H9 (cell line): ENCODE data around the gene RSPRY1. TPM values are rescaled to one million over a fixed set of nuclear protein-coding genes. Genes with fewer than 3 reads are reported as not detected.

Source experiments
- DNase-seq: peaks from one replicate; pipeline ENCODE4 v3.0.0-alpha.2; 2017
- H2AFZ ChIP-seq: one replicate; pipeline ENCODE4 v1.6.1; 2013; ENCODE audit warnings: mild to moderate bottlenecking, low read length, control low read depth, moderate library complexity
- H2AK5ac ChIP-seq: 2 replicates; pipeline ENCODE4 v1.6.1; 2013; ENCODE audit warnings: low read length, control low read depth, mixed read lengths; ENCODE audit not compliant: insufficient read length
- H2BK120ac ChIP-seq: one replicate; pipeline ENCODE4 v1.6.1; 2013; ENCODE audit warnings: low read depth, mild to moderate bottlenecking, low read length, control low read depth, inconsistent platforms; ENCODE audit not compliant: poor library complexity, severe bottlenecking
- H2BK12ac ChIP-seq: 2 replicates; pipeline ENCODE4 v1.6.1; 2013; ENCODE audit warnings: low read length, control low read depth, mixed read lengths, low read depth; ENCODE audit not compliant: insufficient read length
- H2BK15ac ChIP-seq: 2 replicates; pipeline ENCODE4 v1.6.1; 2013; ENCODE audit warnings: low read depth, low read length, control low read depth
- H2BK20ac ChIP-seq: one replicate; pipeline ENCODE4 v1.6.1; 2013; ENCODE audit warnings: low read depth, mild to moderate bottlenecking, low read length, control low read depth, inconsistent platforms; ENCODE audit not compliant: poor library complexity, severe bottlenecking
- H2BK5ac ChIP-seq: 2 replicates; pipeline ENCODE4 v1.6.1; 2013; ENCODE audit warnings: low read length, control low read depth, mixed read lengths; ENCODE audit not compliant: insufficient read length
- H3K14ac ChIP-seq: 2 replicates; pipeline ENCODE4 v1.6.1; 2013; ENCODE audit warnings: low read length, control low read depth; ENCODE audit not compliant: insufficient read depth
- H3K18ac ChIP-seq: 2 replicates; pipeline ENCODE4 v1.6.1; 2013; ENCODE audit warnings: low read depth, mild to moderate bottlenecking, mixed read lengths, low read length, control low read depth; ENCODE audit not compliant: insufficient read length
- H3K23ac ChIP-seq: 2 replicates; pipeline ENCODE4 v1.6.1; 2013; ENCODE audit warnings: low read length, control low read depth, mixed read lengths, low read depth; ENCODE audit not compliant: insufficient read length
- H3K23me2 ChIP-seq: 2 replicates; pipeline ENCODE4 v1.6.1; 2013; ENCODE audit warnings: low read depth, mild to moderate bottlenecking, mixed read lengths, low read length, control low read depth; ENCODE audit not compliant: insufficient read length, poor library complexity, severe bottlenecking
- H3K27ac ChIP-seq: 2 replicates; pipeline ENCODE4 v1.5.1; 2013; ENCODE audit warnings: low read length, control low read depth, mixed read lengths, low read depth; ENCODE audit not compliant: insufficient read length
- H3K27me3 ChIP-seq: 2 replicates; pipeline ENCODE4 v1.6.1; 2013; ENCODE audit warnings: low read length, control low read depth, inconsistent platforms; ENCODE audit not compliant: insufficient read depth
- H3K4ac ChIP-seq: 2 replicates; pipeline ENCODE4 v1.6.1; 2013; ENCODE audit warnings: low read depth, mild to moderate bottlenecking, control low read depth, inconsistent platforms, low read length, moderate library complexity
- H3K4me1 ChIP-seq: 2 replicates; pipeline ENCODE4 v1.6.1; 2013; ENCODE audit warnings: low read length, control low read depth, inconsistent platforms; ENCODE audit not compliant: insufficient read depth
- H3K4me2 ChIP-seq: 2 replicates; pipeline ENCODE4 v1.6.1; 2013; ENCODE audit warnings: low read length, control low read depth, mixed read lengths; ENCODE audit not compliant: insufficient read length, insufficient read depth
- H3K56ac ChIP-seq: 2 replicates; pipeline ENCODE4 v1.6.1; 2013; ENCODE audit warnings: low read depth, mild to moderate bottlenecking, mixed read lengths, low read length, control low read depth; ENCODE audit not compliant: insufficient read length
- H3K79me1 ChIP-seq: 2 replicates; pipeline ENCODE4 v1.6.1; 2013; ENCODE audit warnings: low read depth, mild to moderate bottlenecking, moderate library complexity, low read length, control low read depth, inconsistent platforms; ENCODE audit not compliant: insufficient read depth, poor library complexity, severe bottlenecking
- H3K79me2 ChIP-seq: 2 replicates; pipeline ENCODE4 v1.6.1; 2013; ENCODE audit warnings: low read length, control low read depth, inconsistent platforms; ENCODE audit not compliant: insufficient read depth
- H3K9ac ChIP-seq: 2 replicates; pipeline ENCODE4 v1.6.1; 2013; ENCODE audit warnings: low read length, control low read depth, mixed read lengths; ENCODE audit not compliant: insufficient read length; ENCODE audit errors: extremely low read depth
- H3K9me3 ChIP-seq: one replicate; pipeline ENCODE4 v1.6.1; 2013; ENCODE audit warnings: low read depth, low read length, inconsistent platforms; ENCODE audit not compliant: control insufficient read depth
- H3T11ph ChIP-seq: one replicate; pipeline ENCODE4 v1.6.1; 2013; ENCODE audit warnings: mild to moderate bottlenecking, low read length, control low read depth, inconsistent platforms
- H4K20me1 ChIP-seq: one replicate; pipeline ENCODE4 v1.6.1; 2013; ENCODE audit not compliant: control insufficient read depth, insufficient read length, insufficient read depth
- H4K5ac ChIP-seq: 2 replicates; pipeline ENCODE4 v1.6.1; 2013; ENCODE audit warnings: low read depth, mild to moderate bottlenecking, mixed read lengths, low read length, control low read depth; ENCODE audit not compliant: insufficient read length
- H4K8ac ChIP-seq: replicated peaks from 2 replicates; pipeline ENCODE4 v1.6.1; 2013; ENCODE audit warnings: low read length, control low read depth, mixed read lengths, low read depth; ENCODE audit not compliant: insufficient read length
- H4K91ac ChIP-seq: 2 replicates; pipeline ENCODE4 v1.6.1; 2013; ENCODE audit warnings: low read depth, mild to moderate bottlenecking, moderate library complexity, mixed read lengths, low read length, control low read depth; ENCODE audit not compliant: insufficient read length
- H3K27ac Mint-ChIP-seq, 3 experiments: 2 replicates in 2 of 3; 3 replicates in 1 of 3; pipeline ENCODE4 v1.8.0; 2020 to 2021; ENCODE audit warnings: mixed read lengths in 3 of 3, mild to moderate bottlenecking in 1 of 3, moderate library complexity in 1 of 3
- H3K27me3 Mint-ChIP-seq: 2 replicates; pipeline ENCODE4 v1.8.0; 2021; ENCODE audit warnings: low read depth, mild to moderate bottlenecking, moderate library complexity, mixed read lengths
- H3K36me3 Mint-ChIP-seq, 3 experiments: 2 replicates in 2 of 3; 3 replicates in 1 of 3; pipeline ENCODE4 v1.8.0; 2020 to 2021; ENCODE audit warnings: low read depth in 3 of 3, mixed read lengths in 3 of 3; ENCODE audit not compliant: insufficient read depth in 1 of 3
- H3K4me1 Mint-ChIP-seq, 2 experiments: 2 replicates each; pipeline ENCODE4 v1.8.0; 2020; ENCODE audit warnings: mixed read lengths in 2 of 2
- H3K4me3 Mint-ChIP-seq, 2 experiments: 2 replicates in 1 of 2; 3 replicates in 1 of 2; pipeline ENCODE4 v1.8.0; 2020 to 2021; ENCODE audit warnings: mild to moderate bottlenecking in 2 of 2, mixed read lengths in 2 of 2, moderate library complexity in 1 of 2
- H3K9me3 Mint-ChIP-seq, 2 experiments: 2 replicates in 1 of 2; 3 replicates in 1 of 2; pipeline ENCODE4 v1.8.0; 2020; ENCODE audit warnings: mild to moderate bottlenecking in 2 of 2, mixed read lengths in 2 of 2, moderate library complexity in 1 of 2
- WGBS: extraction: QIAGEN DNeasy Blood & Tissue Kit; methylation state at CpG from one replicate; pipeline ENCODE4 v1.1.7; 2013; ENCODE audit warnings: missing lambda C conversion rate, low lambda C conversion rate, mixed read lengths; ENCODE audit not compliant: insufficient read length; ENCODE audit errors: extremely low coverage; 5-methylcytosine and 5-hydroxymethylcytosine counted together
- total RNA-seq: library from RNA; stranded (reverse); gene quantifications from 2 replicates; pipeline ENCODE4 v1.2.1, GENCODE V29; 2021
- TF ChIP-seq, protein P1 (sequence below): fragments of 200-600 bp; sonication (generic); conservative IDR thresholded peaks from 3 replicates; pipeline ENCODE4 v1.8.0; 2021; ENCODE audit warnings: antibody characterized with exemption, mild to moderate bottlenecking

RSPRY1 gene
- total RNA-seq, 1 experiment from 2014 or later = 36.1 TPM

GRCh38 chr16:57278494-57278893, 92.4 kb downstream of the RSPRY1 start:
- Mint-ChIP-seq H3K27me3 (peaks cover 30% of the 10 kb centered on the region), H3K36me3 (no peaks in the 10 kb centered on the region), H3K27ac (no peak overlapping the region; a peak in 1 of 7 replicates), H3K4me3 (no peak overlapping the region), H3K4me1 (peaks cover 15 to 19% of the 10 kb centered on the region in 2 experiments), H3K9me3 (no peaks in the 10 kb centered on the region)
- H2BK20ac ChIP-seq = no peak overlapping the region
- no peak overlapping the region for H4K5ac ChIP-seq
- H4K91ac ChIP-seq = no peak overlapping the region
- H2BK12ac ChIP-seq = no peak overlapping the region
- H4K20me1 ChIP-seq = no peaks in the 10 kb centered on the region
- no peak overlapping the region for H4K8ac ChIP-seq
- H3K9ac ChIP-seq = no peak overlapping the region
- no peak overlapping the region for H3K23ac ChIP-seq
- no peak overlapping the region for H3K56ac ChIP-seq
- H3K27ac ChIP-seq = no peak overlapping the region
- H3K18ac ChIP-seq = no peak overlapping the region
- H3K14ac ChIP-seq = no peak overlapping the region
- no peaks in the 10 kb centered on the region for H3K9me3 ChIP-seq
- no peaks in the 10 kb centered on the region for H3K23me2 ChIP-seq
- DNase-seq = no peak
- H3K4me2 ChIP-seq = no peak overlapping the region
- peaks cover 4% of the 10 kb centered on the region; the same call in 1 of the 2 replicates for H3K4me1 ChIP-seq
- H2BK5ac ChIP-seq = no peak overlapping the region
- TF ChIP-seq, protein P1, sequence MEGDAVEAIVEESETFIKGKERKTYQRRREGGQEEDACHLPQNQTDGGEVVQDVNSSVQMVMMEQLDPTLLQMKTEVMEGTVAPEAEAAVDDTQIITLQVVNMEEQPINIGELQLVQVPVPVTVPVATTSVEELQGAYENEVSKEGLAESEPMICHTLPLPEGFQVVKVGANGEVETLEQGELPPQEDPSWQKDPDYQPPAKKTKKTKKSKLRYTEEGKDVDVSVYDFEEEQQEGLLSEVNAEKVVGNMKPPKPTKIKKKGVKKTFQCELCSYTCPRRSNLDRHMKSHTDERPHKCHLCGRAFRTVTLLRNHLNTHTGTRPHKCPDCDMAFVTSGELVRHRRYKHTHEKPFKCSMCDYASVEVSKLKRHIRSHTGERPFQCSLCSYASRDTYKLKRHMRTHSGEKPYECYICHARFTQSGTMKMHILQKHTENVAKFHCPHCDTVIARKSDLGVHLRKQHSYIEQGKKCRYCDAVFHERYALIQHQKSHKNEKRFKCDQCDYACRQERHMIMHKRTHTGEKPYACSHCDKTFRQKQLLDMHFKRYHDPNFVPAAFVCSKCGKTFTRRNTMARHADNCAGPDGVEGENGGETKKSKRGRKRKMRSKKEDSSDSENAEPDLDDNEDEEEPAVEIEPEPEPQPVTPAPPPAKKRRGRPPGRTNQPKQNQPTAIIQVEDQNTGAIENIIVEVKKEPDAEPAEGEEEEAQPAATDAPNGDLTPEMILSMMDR = no peak
- H3T11ph ChIP-seq = no peak overlapping the region
- no peak overlapping the region for H2AK5ac ChIP-seq
- H3K27me3 ChIP-seq = peaks cover 9% of the 10 kb centered on the region; the same call in 1 of the 2 replicates
- no peak overlapping the region for H2BK15ac ChIP-seq
- WGBS = no CpG with 5 or more reads among the region's 4 CpGs
- no peaks in the 10 kb centered on the region for H3K79me1 ChIP-seq
- no peak overlapping the region for H2BK120ac ChIP-seq
- 0 out of 2 replicates have a peak, but pooled peaks cover 2% of the 10 kb centered on the region for H3K79me2 ChIP-seq
- no peak overlapping the region for H2AFZ ChIP-seq
- no peak overlapping the region for H3K4ac ChIP-seq
